GM23338 (cell line): ENCODE data around the gene ZFYVE28. TPM values are rescaled to one million over a fixed set of nuclear protein-coding genes. Genes with fewer than 3 reads are reported as not detected.

ENCODE experiments used
- ATAC-seq: fragments of 200-7000 bp; cut with Tn5 transposase; 3 replicates; pipeline ENCODE4 v1.9.1; 2020
- DNase-seq: peaks from one replicate; pipeline ENCODE4 v3.0.0-alpha.2; 2015; ENCODE audit warnings: low spot score
- H2AFZ ChIP-seq: fragments of 200-600 bp; sonication (generic); 2 replicates; pipeline ENCODE4 v1.8.0; 2016; ENCODE audit warnings: antibody characterized with exemption, mild to moderate bottlenecking, moderate library complexity
- H3F3A ChIP-seq: fragments of 200-600 bp; sonication (generic); replicated peaks from 2 replicates; pipeline ENCODE4 v1.8.0; 2017; ENCODE audit warnings: antibody characterized with exemption, mixed run types, low read depth
- H3K27ac ChIP-seq: fragments of 200-600 bp; sonication (generic); 2 replicates; pipeline ENCODE4 v1.6.1; 2016; ENCODE audit warnings: low read depth
- H3K27me3 ChIP-seq: fragments of 200-600 bp; sonication (generic); 2 replicates; pipeline ENCODE4 v1.8.0; 2016; ENCODE audit warnings: mild to moderate bottlenecking, mixed run types, moderate library complexity; ENCODE audit not compliant: insufficient read depth
- H3K36me3 ChIP-seq: fragments of 200-600 bp; sonication (generic); 2 replicates; pipeline ENCODE4 v1.8.0; 2016; ENCODE audit warnings: mild to moderate bottlenecking; ENCODE audit not compliant: insufficient read depth
- H3K4me1 ChIP-seq: fragments of 200-600 bp; sonication (generic); 2 replicates; pipeline ENCODE4 v1.8.0; 2016; ENCODE audit warnings: mild to moderate bottlenecking, moderate library complexity; ENCODE audit not compliant: insufficient read depth
- H3K4me2 ChIP-seq: fragments of 200-600 bp; sonication (generic); 2 replicates; pipeline ENCODE4 v1.7.1; 2017; ENCODE audit warnings: mixed run types
- H3K4me3 ChIP-seq: fragments of 200-600 bp; sonication (generic); 2 replicates; pipeline ENCODE4 v1.6.1; 2016; ENCODE audit warnings: mixed run types
- H3K79me2 ChIP-seq: fragments of 200-600 bp; sonication (generic); replicated peaks from 2 replicates; pipeline ENCODE4 v1.8.0; 2017; ENCODE audit warnings: mild to moderate bottlenecking; ENCODE audit not compliant: insufficient read depth
- H3K9me2 ChIP-seq: fragments of 200-600 bp; sonication (generic); 2 replicates; pipeline ENCODE4 v1.8.0; 2017; ENCODE audit not compliant: insufficient read depth
- H4K20me1 ChIP-seq: fragments of 200-600 bp; sonication (generic); replicated peaks from 2 replicates; pipeline ENCODE4 v1.8.0; 2017; ENCODE audit warnings: mild to moderate bottlenecking; ENCODE audit not compliant: insufficient read depth
- H3K27ac Mint-ChIP-seq: 2 replicates; pipeline ENCODE4 v1.8.0; 2020; ENCODE audit warnings: inconsistent platforms, mild to moderate bottlenecking, moderate library complexity, mixed read lengths
- H3K27me3 Mint-ChIP-seq: 3 replicates; pipeline ENCODE4 v1.8.0; 2022; ENCODE audit warnings: low read depth, mild to moderate bottlenecking, moderate library complexity, mixed read lengths, inconsistent platforms; ENCODE audit not compliant: insufficient read depth, poor library complexity
- H3K36me3 Mint-ChIP-seq: 3 replicates; pipeline ENCODE4 v1.8.0; 2021; ENCODE audit warnings: low read depth, mild to moderate bottlenecking, inconsistent platforms, moderate library complexity, mixed read lengths
- H3K4me1 Mint-ChIP-seq: 3 replicates; pipeline ENCODE4 v1.8.0; 2020; ENCODE audit warnings: mild to moderate bottlenecking, inconsistent platforms, mixed read lengths
- H3K4me3 Mint-ChIP-seq: 3 replicates; pipeline ENCODE4 v1.8.0; 2021; ENCODE audit warnings: moderate library complexity, mild to moderate bottlenecking, inconsistent platforms, mixed read lengths
- H3K9me3 Mint-ChIP-seq: 3 replicates; pipeline ENCODE4 v1.8.0; 2020; ENCODE audit warnings: moderate library complexity, mild to moderate bottlenecking, inconsistent platforms, mixed read lengths
- CREB1 ChIP-seq: fragments of 250-450 bp; sonication (Bioruptor Pico); IDR thresholded peaks from 2 replicates; pipeline ENCODE4 v1.5.0; 2020; ENCODE audit warnings: low read depth, mild to moderate bottlenecking, moderate library complexity
- ETS1 ChIP-seq: IDR thresholded peaks from 2 replicates; pipeline ENCODE4 v1.6.1; 2016; ENCODE audit warnings: antibody characterized with exemption
- EZH2 ChIP-seq: fragments of 200-600 bp; sonication (generic); IDR thresholded peaks from one replicate; pipeline ENCODE4 v1.8.0; 2017; ENCODE audit warnings: antibody characterized with exemption, mild to moderate bottlenecking, low read depth; ENCODE audit not compliant: unreplicated experiment
- EZH2phosphoT487 ChIP-seq: fragments of 200-600 bp; sonication (generic); IDR thresholded peaks from one replicate; pipeline ENCODE4 v1.8.1; 2018; ENCODE audit warnings: antibody characterized with exemption; ENCODE audit not compliant: unreplicated experiment
- JUNB ChIP-seq: IDR thresholded peaks from one replicate; pipeline ENCODE4 v1.6.1; 2016; ENCODE audit warnings: antibody characterized with exemption; ENCODE audit not compliant: unreplicated experiment
- NANOG ChIP-seq: IDR thresholded peaks from 2 replicates; pipeline ENCODE4 v1.6.1; 2016; ENCODE audit warnings: antibody characterized with exemption, borderline replicate concordance
- POLR2AphosphoS5 ChIP-seq: IDR thresholded peaks from 2 replicates; pipeline ENCODE4 v1.6.1; 2016; ENCODE audit warnings: antibody characterized with exemption, low read depth
- REST ChIP-seq: IDR thresholded peaks from one replicate; pipeline ENCODE4 v1.6.1; 2018; ENCODE audit warnings: antibody characterized with exemption; ENCODE audit not compliant: unreplicated experiment
- STAT1 ChIP-seq: IDR thresholded peaks from one replicate; pipeline ENCODE4 v1.6.1; 2016; ENCODE audit warnings: antibody characterized with exemption; ENCODE audit not compliant: unreplicated experiment
- ZNF114 ChIP-seq: fragments of 250-450 bp; sonication (Bioruptor Pico); IDR thresholded peaks from 2 replicates; pipeline ENCODE4 v1.5.0; 2020; ENCODE audit warnings: mild to moderate bottlenecking, moderate library complexity
- ZNF331 ChIP-seq: fragments of 250-450 bp; sonication (Bioruptor Pico); IDR thresholded peaks from 2 replicates; pipeline ENCODE4 v1.5.0; 2020; ENCODE audit warnings: low read depth, mild to moderate bottlenecking, moderate library complexity
- polyA plus RNA-seq: library from polyadenylated mRNA; unstranded; fragments of >200 nt; fragmentation: Nextera tagmentation; extraction: Ambion mirVana; gene quantifications from 2 replicates; pipeline ENCODE4 v1.2.1, GENCODE V29; 2016
- total RNA-seq: library from RNA; depleted of rRNA; stranded (reverse); fragments of >200 nt; shearing (Covaris generic); gene quantifications from 2 replicates; pipeline ENCODE4 v1.2.3, GENCODE V29; 2014
- TF ChIP-seq, protein P1 (sequence below), 2 experiments: fragments of 200-600 bp in 1 of 2; sonication (generic) in 1 of 2; conservative IDR thresholded peaks; 2 replicates each; pipeline versions ENCODE4 v1.5.1 to v1.6.1; 2016 to 2017; ENCODE audit warnings: antibody characterized with exemption in 2 of 2, low read depth in 2 of 2, mild to moderate bottlenecking in 2 of 2, moderate library complexity in 1 of 2
- TF ChIP-seq, protein P2 (sequence below): fragments of 250-450 bp; sonication (Bioruptor Pico); IDR thresholded peaks from 2 replicates; pipeline ENCODE4 v1.5.0; 2020; ENCODE audit warnings: mild to moderate bottlenecking, moderate library complexity

The ZFYVE28 gene
- total and polyA plus RNA-seq, 2 experiments from 2014 or later, result 2.6 to 4.6 TPM

GRCh38 chr4:2451036-2451520 lies 32.6 kb upstream of the ZFYVE28 start:
- Histone ChIP-seq H3K79me2 (no peaks in the 10 kb centered on the region), H4K20me1 (no peaks in the 10 kb centered on the region), H3K4me1 (no peaks in the 10 kb centered on the region), H3K36me3 (no peaks in the 10 kb centered on the region), H3K27me3 (no peaks in the 10 kb centered on the region), H3K4me3 (no peak overlapping the region), H3K27ac (no peak overlapping the region), H3K9me2 (peaks cover 13% of the 10 kb centered on the region; the same call in 1 of the 2 replicates), H3K4me2 (no peak overlapping the region), H3F3A (no peaks in the 10 kb centered on the region), H2AFZ (no peak overlapping the region)
- no peak for ATAC-seq
- H3K4me1 Mint-ChIP-seq, result no peaks in the 10 kb centered on the region
- no peak overlapping the region for H3K27ac Mint-ChIP-seq
- no peak for TF ChIP-seq NANOG
- TF ChIP-seq REST, result no peak
- TF ChIP-seq POLR2AphosphoS5, result no peak
- TF ChIP-seq JUNB, result no peak
- TF ChIP-seq EZH2phosphoT487, result no peak
- TF ChIP-seq, protein P1, sequence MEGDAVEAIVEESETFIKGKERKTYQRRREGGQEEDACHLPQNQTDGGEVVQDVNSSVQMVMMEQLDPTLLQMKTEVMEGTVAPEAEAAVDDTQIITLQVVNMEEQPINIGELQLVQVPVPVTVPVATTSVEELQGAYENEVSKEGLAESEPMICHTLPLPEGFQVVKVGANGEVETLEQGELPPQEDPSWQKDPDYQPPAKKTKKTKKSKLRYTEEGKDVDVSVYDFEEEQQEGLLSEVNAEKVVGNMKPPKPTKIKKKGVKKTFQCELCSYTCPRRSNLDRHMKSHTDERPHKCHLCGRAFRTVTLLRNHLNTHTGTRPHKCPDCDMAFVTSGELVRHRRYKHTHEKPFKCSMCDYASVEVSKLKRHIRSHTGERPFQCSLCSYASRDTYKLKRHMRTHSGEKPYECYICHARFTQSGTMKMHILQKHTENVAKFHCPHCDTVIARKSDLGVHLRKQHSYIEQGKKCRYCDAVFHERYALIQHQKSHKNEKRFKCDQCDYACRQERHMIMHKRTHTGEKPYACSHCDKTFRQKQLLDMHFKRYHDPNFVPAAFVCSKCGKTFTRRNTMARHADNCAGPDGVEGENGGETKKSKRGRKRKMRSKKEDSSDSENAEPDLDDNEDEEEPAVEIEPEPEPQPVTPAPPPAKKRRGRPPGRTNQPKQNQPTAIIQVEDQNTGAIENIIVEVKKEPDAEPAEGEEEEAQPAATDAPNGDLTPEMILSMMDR (conservative IDR thresholded peaks at IDR 0.05; ENCODE audit: low read depth in 2 of 2), result no peak
- no peak for TF ChIP-seq ZNF331 (CRISPR knock-in tag)
- TF ChIP-seq EZH2, result no peak
- no peak for TF ChIP-seq ZNF114
- TF ChIP-seq CREB1, result no peak
- TF ChIP-seq STAT1, result no peak
- TF ChIP-seq, protein P2, sequence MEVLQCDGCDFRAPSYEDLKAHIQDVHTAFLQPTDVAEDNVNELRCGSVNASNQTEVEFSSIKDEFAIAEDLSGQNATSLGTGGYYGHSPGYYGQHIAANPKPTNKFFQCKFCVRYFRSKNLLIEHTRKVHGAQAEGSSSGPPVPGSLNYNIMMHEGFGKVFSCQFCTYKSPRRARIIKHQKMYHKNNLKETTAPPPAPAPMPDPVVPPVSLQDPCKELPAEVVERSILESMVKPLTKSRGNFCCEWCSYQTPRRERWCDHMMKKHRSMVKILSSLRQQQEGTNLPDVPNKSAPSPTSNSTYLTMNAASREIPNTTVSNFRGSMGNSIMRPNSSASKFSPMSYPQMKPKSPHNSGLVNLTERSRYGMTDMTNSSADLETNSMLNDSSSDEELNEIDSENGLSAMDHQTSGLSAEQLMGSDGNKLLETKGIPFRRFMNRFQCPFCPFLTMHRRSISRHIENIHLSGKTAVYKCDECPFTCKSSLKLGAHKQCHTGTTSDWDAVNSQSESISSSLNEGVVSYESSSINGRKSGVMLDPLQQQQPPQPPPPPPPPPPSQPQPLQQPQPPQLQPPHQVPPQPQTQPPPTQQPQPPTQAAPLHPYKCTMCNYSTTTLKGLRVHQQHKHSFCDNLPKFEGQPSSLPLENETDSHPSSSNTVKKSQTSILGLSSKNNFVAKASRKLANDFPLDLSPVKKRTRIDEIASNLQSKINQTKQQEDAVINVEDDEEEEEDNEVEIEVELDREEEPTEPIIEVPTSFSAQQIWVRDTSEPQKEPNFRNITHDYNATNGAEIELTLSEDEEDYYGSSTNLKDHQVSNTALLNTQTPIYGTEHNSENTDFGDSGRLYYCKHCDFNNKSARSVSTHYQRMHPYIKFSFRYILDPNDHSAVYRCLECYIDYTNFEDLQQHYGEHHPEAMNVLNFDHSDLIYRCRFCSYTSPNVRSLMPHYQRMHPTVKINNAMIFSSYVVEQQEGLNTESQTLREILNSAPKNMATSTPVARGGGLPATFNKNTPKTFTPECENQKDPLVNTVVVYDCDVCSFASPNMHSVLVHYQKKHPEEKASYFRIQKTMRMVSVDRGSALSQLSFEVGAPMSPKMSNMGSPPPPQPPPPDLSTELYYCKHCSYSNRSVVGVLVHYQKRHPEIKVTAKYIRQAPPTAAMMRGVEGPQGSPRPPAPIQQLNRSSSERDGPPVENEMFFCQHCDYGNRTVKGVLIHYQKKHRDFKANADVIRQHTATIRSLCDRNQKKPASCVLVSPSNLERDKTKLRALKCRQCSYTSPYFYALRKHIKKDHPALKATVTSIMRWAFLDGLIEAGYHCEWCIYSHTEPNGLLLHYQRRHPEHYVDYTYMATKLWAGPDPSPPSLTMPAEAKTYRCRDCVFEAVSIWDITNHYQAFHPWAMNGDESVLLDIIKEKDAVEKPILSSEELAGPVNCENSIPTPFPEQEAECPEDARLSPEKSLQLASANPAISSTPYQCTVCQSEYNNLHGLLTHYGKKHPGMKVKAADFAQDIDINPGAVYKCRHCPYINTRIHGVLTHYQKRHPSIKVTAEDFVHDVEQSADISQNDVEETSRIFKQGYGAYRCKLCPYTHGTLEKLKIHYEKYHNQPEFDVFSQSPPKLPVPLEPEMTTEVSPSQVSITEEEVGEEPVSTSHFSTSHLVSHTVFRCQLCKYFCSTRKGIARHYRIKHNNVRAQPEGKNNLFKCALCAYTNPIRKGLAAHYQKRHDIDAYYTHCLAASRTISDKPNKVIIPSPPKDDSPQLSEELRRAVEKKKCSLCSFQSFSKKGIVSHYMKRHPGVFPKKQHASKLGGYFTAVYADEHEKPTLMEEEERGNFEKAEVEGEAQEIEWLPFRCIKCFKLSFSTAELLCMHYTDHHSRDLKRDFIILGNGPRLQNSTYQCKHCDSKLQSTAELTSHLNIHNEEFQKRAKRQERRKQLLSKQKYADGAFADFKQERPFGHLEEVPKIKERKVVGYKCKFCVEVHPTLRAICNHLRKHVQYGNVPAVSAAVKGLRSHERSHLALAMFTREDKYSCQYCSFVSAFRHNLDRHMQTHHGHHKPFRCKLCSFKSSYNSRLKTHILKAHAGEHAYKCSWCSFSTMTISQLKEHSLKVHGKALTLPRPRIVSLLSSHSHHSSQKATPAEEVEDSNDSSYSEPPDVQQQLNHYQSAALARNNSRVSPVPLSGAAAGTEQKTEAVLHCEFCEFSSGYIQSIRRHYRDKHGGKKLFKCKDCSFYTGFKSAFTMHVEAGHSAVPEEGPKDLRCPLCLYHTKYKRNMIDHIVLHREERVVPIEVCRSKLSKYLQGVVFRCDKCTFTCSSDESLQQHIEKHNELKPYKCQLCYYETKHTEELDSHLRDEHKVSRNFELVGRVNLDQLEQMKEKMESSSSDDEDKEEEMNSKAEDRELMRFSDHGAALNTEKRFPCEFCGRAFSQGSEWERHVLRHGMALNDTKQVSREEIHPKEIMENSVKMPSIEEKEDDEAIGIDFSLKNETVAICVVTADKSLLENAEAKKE (CRISPR knock-in tag), result no peak
- TF ChIP-seq ETS1, result no peak
- no peak overlapping the region for H3K4me3 Mint-ChIP-seq
- H3K36me3 Mint-ChIP-seq, result no peaks in the 10 kb centered on the region
- H3K9me3 Mint-ChIP-seq, result no peaks in the 10 kb centered on the region
- no peak for DNase-seq
- peaks cover 5% of the 10 kb centered on the region for H3K27me3 Mint-ChIP-seq
